HFF-Myc (cell line): ENCODE measurements around the gene DEFB119.

Experiments used
- DNase-seq: peaks from one replicate; pipeline ENCODE4 v3.0.0-alpha.2; 2011; ENCODE audit warnings: low read depth; ENCODE audit errors: extremely low read depth
- H3K4me3 ChIP-seq: replicated peaks from 2 replicates; pipeline ENCODE4 v1.5.1; 2011; ENCODE audit warnings: low read depth, mild to moderate bottlenecking, control low read depth, low read length
- CTCF ChIP-seq: IDR thresholded peaks from 2 replicates; pipeline ENCODE4 v1.5.1; 2012; ENCODE audit warnings: mild to moderate bottlenecking, low read depth, low read length, control low read depth; ENCODE audit errors: missing control alignments

DEFB119 gene

GRCh38 chr20:31363295-31363694 is 27.1 kb downstream of the DEFB119 start:
- no peak overlapping the region for H3K4me3 ChIP-seq

GRCh38 chr20:31355981-31356380 is 34.4 kb downstream of the DEFB119 start:
- no peak for TF ChIP-seq CTCF

More at GRCh38 chr20:31363295-31363694, 27.1 kb downstream of the DEFB119 start:
- TF ChIP-seq CTCF, result no peak
- DNase-seq, result no peak

GRCh38 chr20:31341470-31341869 is 48.9 kb downstream of the DEFB119 start:
- no peak overlapping the region for H3K4me3 ChIP-seq
- no peak for TF ChIP-seq CTCF
- no peak for DNase-seq

More at GRCh38 chr20:31355981-31356380, 34.4 kb downstream of the DEFB119 start:
- DNase-seq, result no peak
- H3K4me3 ChIP-seq, result no peak overlapping the region

- DNase-seq, result no peak
- no peak overlapping the region for H3K4me3 ChIP-seq
- TF ChIP-seq CTCF, result no peak
Measured at GRCh38 chr20:31330893-31331292, 59.5 kb downstream of the DEFB119 start.
